ENCODE measurements around the gene PPP4R3A.
A peak's percentile ranks its signal among the peaks of the same experiment; 100 is the strongest.
"Not testable (repeated sequence)": the region's sequence is repeated elsewhere in the genome, so short reads cannot be mapped to it uniquely, and the experiment has no call there.

Gene PPP4R3A

DNA sequence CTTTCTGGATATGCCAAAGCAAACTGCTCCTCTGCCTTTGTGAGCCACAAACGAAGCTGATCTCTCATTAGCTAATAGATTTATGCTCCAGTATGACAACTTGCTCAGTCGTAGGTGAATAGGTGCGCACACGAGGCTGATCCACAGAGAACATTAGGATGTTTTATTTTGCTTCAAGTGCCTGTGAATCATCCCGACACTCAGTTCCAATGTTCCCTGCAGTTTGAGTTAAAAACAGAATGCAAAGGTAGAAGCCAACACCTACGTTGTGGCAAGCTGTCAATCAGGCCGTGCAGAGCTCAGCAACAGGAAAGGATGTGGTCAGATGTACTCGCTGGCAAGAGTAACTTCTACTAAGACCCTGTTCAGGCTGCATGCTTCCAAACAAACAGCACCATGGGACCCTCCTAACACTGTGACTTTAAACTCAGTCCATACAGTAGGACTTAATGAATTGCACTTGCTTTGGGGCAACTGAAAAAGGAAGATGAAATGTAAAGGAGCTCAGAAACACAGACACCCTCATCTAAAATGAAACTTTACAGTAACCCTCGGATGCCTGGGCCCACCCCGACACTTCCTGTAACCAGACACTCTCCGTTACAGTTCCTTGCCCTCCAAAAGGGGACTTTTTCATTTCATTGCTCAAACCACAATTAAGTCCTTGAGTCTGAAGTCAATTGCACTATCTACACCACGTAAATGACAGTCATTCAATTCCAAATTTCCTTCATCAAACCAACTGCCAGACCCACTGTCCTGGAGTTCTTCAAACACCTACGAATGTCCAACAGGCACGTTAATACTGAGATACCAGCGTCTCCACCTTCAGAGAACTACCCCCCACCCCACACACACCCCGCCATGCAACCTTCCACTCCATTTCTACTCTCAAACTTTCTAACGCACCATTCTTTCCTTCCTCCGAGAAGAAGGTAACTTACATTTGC is 94.0 kb downstream of the PPP4R3A start:
- TF ChIP-seq GATA1 (IDR thresholded peaks at IDR 0.05; ENCODE audit: low read depth, low read length) (no peak), POLR2A (IDR thresholded peaks at IDR 0.05; ENCODE audit: low read length) (no peak)
- peak; percentile 41 to 47 for DNase-seq

DNA sequence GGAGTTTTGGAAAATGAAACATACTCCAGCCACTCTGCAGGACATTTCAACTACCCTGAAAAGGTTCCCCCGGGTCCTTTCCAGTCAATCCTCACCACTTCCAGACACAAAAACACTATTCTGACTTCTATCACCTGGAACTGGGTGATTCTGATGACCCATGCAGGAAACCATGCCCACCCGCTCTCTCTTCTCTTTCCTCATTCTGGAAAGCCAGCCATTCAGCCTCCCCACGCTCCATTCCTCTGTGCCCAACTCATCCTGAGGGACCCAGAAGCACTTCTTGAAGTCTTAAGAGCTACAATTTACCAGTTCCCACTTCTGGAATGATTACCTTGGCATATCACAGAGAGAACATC is 95.7 kb downstream of the PPP4R3A start:
- TF ChIP-seq POLR2A (IDR thresholded peaks at IDR 0.05; ENCODE audit: low read length) (no peak), GATA1 (IDR thresholded peaks at IDR 0.05; ENCODE audit: low read depth, low read length) (no peak)
- DNase-seq, result no peak

DNA sequence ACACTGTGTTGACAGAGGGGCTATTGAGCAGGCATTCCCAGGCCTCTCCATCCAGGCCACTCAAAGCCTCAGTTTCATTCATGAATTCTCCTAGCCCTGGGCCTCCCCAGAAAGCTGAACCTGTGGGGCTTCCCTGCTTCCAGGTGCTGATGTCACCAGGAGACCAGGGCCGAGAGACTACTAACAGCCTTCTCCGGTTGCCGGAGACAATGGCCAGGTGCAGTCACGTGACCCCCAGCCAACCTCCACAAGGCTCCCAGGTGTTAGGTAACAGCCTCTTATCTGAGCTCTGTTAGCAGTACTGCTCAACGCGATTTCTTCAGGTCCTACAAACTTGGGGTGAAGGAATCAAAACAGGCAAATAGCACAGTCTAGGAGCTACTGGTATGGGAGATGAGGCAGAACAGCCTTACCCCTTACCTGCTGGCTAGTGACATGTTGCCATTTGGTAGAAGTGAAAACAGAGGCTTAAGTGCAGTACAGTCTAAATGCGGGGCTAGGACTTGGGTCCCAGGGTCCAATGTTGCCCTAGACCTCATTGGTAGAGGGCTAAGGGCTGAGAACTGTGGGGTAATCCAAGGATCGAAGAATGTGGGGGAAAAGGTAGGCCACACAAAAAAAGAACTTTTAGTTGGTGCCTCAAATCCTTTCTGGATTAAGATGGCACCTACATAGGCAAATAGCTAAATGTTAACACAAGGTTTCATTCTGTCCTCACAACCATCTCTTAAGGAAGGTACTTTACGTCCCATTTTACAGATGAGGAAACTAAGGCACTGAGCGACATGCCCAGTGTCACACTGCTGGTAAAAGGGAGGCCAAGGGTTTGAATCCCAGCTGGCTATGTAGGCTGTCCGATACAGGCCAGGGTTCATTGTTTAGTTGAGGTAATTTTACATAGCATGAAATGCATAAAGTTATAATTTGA is 96.3 kb downstream of the PPP4R3A start:
- no peak for DNase-seq
- TF ChIP-seq POLR2A (IDR thresholded peaks at IDR 0.05; ENCODE audit: low read length) (no peak), GATA1 (IDR thresholded peaks at IDR 0.05; ENCODE audit: low read depth, low read length) (no peak)

DNA sequence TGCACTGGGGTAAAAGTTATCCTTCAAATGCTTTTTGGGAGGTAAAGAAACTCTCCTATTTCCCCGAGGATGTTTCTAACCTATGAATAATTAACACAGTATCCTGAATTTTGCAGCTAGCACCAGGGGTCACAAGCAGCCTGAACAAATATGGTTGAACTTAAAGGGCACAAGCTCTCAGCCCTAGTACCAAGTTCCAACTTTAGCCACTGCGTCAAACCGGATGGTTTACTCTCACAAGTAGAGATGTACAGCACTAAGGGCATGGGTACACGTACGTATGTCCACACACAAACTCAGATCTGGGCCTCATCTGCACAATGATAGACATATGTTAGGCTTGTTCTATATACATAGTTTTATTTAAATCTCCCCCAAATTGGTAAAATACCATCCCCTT is 97.2 kb downstream of the PPP4R3A start:
- no peak for DNase-seq
- TF ChIP-seq POLR2A (IDR thresholded peaks at IDR 0.05; ENCODE audit: low read length) (no peak), GATA1 (IDR thresholded peaks at IDR 0.05; ENCODE audit: low read depth, low read length) (no peak)

DNA sequence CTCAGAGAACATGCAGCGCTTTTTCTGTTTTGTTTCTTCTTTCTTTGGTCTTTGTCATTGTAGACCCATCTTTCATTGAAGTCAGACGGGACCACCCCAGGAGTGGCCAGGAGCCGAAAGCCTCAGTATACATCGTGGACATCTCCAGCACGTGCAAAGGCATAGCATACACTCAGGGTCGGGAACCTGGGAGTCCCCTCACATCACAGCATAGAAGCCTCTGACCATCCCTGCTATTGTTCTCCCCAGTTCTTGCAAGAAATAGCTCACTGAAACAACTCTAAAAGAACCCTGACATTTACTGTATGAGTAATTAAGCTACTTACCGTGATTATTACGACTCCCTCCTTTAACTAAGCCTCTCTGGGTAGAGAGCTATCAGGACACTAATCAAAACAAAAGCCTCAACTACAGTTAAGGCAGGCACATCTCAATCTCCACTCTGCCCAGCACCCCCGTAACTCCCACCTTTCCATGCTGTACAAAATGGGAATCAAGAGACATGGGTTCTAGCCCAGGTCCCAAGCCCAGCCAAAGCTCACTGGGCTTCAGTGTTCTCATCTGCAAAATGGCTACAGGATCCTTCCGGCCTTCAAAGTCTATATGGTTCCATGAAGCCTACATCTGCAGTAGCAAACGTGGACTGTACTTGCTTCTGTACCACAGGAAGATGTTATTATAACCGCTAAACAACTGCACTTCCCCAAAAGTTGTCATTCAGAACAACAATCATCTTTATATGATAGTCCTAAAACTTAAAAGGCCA is 99.2 kb downstream of the PPP4R3A start:
- no peak for DNase-seq
- TF ChIP-seq GATA1 (IDR thresholded peaks at IDR 0.05; ENCODE audit: low read depth, low read length), result no peak
- TF ChIP-seq POLR2A (IDR thresholded peaks at IDR 0.05; ENCODE audit: low read length), result no peak

DNA sequence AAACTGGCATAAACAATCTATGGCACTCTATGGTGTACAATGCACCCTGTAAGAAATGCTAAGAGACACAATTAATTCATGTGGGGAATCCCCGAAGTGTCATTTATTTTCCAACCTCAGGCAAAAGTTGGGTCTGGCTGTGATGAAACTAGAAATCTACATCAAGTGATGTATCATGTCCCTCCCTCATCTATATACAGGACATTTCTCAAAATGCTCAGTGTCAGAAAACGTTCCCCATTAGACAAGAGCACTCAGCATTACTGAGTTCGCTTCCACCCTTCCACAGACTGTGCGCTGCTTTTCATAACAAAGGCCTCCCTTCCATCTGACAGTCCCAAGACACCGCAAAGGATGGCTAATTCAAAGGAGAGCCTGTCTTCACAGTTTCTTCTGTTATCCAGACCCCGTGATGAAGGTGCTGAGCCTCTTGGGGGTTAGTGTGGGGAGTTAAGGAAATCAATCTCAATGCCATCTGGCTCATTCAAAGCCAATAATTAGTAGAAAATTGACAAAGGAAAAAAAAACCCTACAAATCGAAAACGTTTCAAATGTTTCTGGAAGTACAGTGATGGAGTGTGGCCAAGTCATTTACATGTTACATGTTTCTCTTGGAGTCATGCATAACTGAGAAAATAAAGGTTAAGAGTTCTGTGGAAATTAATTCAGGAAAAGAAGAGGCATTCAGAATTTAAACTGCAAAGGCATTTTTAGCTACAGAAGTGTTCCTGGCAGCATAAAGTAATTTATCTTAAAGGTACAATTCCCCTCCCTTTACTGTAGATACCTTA is 100.0 kb downstream of the PPP4R3A start:
- TF ChIP-seq POLR2A (IDR thresholded peaks at IDR 0.05; ENCODE audit: low read length) (no peak), GATA1 (IDR thresholded peaks at IDR 0.05; ENCODE audit: low read depth, low read length) (no peak)
- DNase-seq, result no peak

DNA sequence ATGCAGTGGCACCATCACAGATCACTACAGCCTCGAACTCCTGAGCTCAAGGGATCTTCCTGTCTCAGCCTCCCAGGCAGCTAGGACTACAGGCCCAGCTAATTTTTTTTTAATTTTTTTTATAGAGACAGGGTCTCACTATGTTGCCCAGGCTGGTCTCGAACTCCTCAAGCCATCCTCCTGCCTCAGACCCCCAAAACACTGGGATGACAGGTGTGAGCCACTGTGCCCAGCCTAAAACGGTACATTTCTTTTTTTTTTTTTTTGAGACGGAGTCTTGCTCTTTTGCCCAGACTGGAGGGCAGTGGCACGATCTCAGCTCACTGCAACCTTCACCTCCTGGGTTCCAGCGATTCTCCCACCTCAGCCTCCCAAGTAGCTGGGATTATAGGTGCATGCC is 100.9 kb downstream of the PPP4R3A start:
- DNase-seq, result not testable (repeated sequence)

Data from erythroblast (primary cell).